Panc1 (cell line): ENCODE measurements around the gene KLF17. TPM values are rescaled to one million over a fixed set of nuclear protein-coding genes. Genes with fewer than 3 reads are reported as not detected.

Experiments
- ATAC-seq: fragments of 200-7000 bp; cut with Tn5 transposase; 2 replicates; pipeline ENCODE4 v1.9.1; 2020; ENCODE audit warnings: mild to moderate bottlenecking, moderate library complexity
- BruUV-seq: library from RNA; stranded (reverse); fragments of 400-500 nt; replicated peaks from 2 replicates; lab custom pipeline; 2021; lab: Mats Ljungman, UMichigan
- CTCF ChIA-PET: fragments of 300-600 bp; sonication (Branson Sonifier 250); formaldehyde crosslinking; loops from one replicate; lab custom pipeline; 2022; ENCODE audit warnings: antibody characterized with exemption; lab: Charles Lee
- POLR2A ChIA-PET: fragments of 300-600 bp; sonication (Branson Sonifier 250); formaldehyde crosslinking; loops from one replicate; lab custom pipeline; 2022; ENCODE audit warnings: antibody characterized with exemption; lab: Charles Lee
- DNase-seq: peaks from one replicate; pipeline ENCODE4 v3.0.0-alpha.2; 2010; ENCODE audit warnings: low read depth, low spot score
- H3K27ac ChIP-seq: 2 replicates; pipeline ENCODE4 v1.5.1; 2011; ENCODE audit warnings: mild to moderate bottlenecking, low read length, inconsistent platforms
- H3K27me3 ChIP-seq: fragments of 200-500 bp; sonication (Bioruptor generic); 2 replicates; pipeline ENCODE4 v1.6.0; 2014; ENCODE audit warnings: low read length, inconsistent platforms; ENCODE audit not compliant: control insufficient read depth, insufficient read depth
- H3K36me3 ChIP-seq: fragments of 200-500 bp; sonication (Bioruptor generic); 2 replicates; pipeline ENCODE4 v1.5.1; 2014; ENCODE audit warnings: inconsistent platforms, mild to moderate bottlenecking, low read length, moderate library complexity; ENCODE audit not compliant: control insufficient read depth, insufficient read depth
- H3K4me1 ChIP-seq: 2 replicates; pipeline ENCODE4 v1.5.1; 2011; ENCODE audit warnings: inconsistent platforms, mild to moderate bottlenecking, low read length, moderate library complexity; ENCODE audit not compliant: control insufficient read depth, insufficient read depth
- H3K4me3 ChIP-seq, 2 experiments: 2 replicates each; pipeline ENCODE4 v1.5.1; 2011 to 2012; ENCODE audit warnings: low read depth in 2 of 2, low read length in 2 of 2, mild to moderate bottlenecking in 2 of 2, inconsistent platforms in 1 of 2, moderate library complexity in 1 of 2
- H3K9me3 ChIP-seq: fragments of 200-500 bp; sonication (Bioruptor generic); 2 replicates; pipeline ENCODE4 v1.5.1; 2014; ENCODE audit warnings: low read depth, mild to moderate bottlenecking, inconsistent platforms, low read length, moderate library complexity; ENCODE audit not compliant: control insufficient read depth, insufficient read depth
- POLR2AphosphoS5 ChIP-seq: IDR thresholded peaks from 2 replicates; pipeline ENCODE4 v1.6.1; 2012; ENCODE audit warnings: mild to moderate bottlenecking, low read depth, low read length, moderate library complexity
- SIN3A ChIP-seq: IDR thresholded peaks from 2 replicates; pipeline ENCODE4 v1.6.1; 2012; ENCODE audit warnings: low read depth, mild to moderate bottlenecking, low read length, moderate library complexity, borderline replicate concordance; ENCODE audit not compliant: insufficient read depth
- TCF7L2 ChIP-seq: IDR thresholded peaks from 2 replicates; pipeline ENCODE4 v1.6.1; 2011; ENCODE audit warnings: mild to moderate bottlenecking, low read depth, low read length, inconsistent platforms
- in situ Hi-C: cut with HindIII; loops from 2 replicates; pipeline ENCODE4 v1.10.0; 2016; ENCODE audit warnings: low sequenced_read_pairs, low pct_unique_long_range_greater_than_20kb
- intact Hi-C: fragments of 100-400 bp; cut with micrococcal nuclease; formaldehyde crosslinking; loops from one replicate; pipeline ENCODE4 v1.10.0; 2022; ENCODE audit not compliant: unreplicated experiment
- total RNA-seq: library from RNA; stranded (reverse); gene quantifications from one replicate; pipeline ENCODE4 v1.2.1, GENCODE V29; 2021; ENCODE audit not compliant: unreplicated experiment
- TF ChIP-seq, protein P1 (sequence below), 2 experiments: IDR thresholded peaks; 2 replicates each; pipeline ENCODE4 v1.6.1; 2011 to 2012; ENCODE audit warnings: low read depth in 2 of 2, control low read depth in 1 of 2, low read length in 1 of 2, mild to moderate bottlenecking in 1 of 2, moderate library complexity in 1 of 2; ENCODE audit not compliant: insufficient read depth in 1 of 2
- TF ChIP-seq, protein P2 (sequence below): fragments of 450-650 bp; IDR thresholded peaks from 2 replicates; pipeline ENCODE4 v1.5.1; 2017; ENCODE audit warnings: mild to moderate bottlenecking

The KLF17 gene
- total RNA-seq, 1 experiment from 2014 or later, result not detected

DNA sequence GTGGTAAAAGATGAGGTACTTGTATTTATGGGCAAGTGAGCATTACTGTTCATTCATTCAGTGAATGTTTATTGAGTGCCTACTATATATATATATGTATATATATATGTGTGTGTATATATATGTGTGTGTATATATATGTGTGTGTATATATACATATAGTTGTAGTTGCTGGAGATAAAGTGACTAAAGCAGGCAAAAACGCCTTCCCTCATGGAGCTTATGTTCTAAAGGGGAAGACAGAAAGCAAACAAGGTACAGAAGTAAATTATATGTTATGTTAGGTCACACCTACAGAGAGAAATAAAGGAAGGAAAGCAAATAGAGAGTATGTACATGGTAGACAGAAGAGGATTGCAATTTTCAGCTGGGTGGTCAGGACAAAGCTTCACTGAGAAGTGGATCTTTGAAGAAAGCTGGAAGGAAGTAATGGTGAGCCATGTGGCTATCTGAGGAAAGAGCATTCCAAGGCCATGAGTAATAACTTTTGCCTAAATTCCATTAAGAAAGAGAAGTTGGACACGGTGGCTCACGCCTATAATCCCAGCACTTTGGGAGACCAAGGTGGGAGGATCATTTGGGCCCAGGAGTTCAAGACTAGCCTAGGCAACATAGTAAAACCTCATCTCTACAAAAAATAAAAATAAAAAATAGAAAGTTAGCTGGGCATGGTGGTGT is 33.5 kb upstream of the KLF17 start:
- DNase-seq (peak; percentile 15), ATAC-seq (peak; percentile 69)
- POLR2A ChIA-PET, result no interaction called here
- BruUV-seq, result no TSS peak
- intact Hi-C loops (no loop called here), in situ Hi-C loops (no loop called here)
- no peak overlapping the region for H3K4me3 ChIP-seq
- CTCF ChIA-PET, result interaction anchor here (0.6 kb wide), 1 partner anchor 21 kb away, joined by 3 read pairs; no protein-coding TSS in a partner anchor
- no peaks in the 10 kb centered on the region; the same call in 1 of the 2 replicates for H3K27me3 ChIP-seq
- H3K4me1 ChIP-seq, result no peaks in the 10 kb centered on the region
- TF ChIP-seq TCF7L2 (no peak), POLR2AphosphoS5 (no peak), SIN3A (no peak)
- TF ChIP-seq, protein P1, sequence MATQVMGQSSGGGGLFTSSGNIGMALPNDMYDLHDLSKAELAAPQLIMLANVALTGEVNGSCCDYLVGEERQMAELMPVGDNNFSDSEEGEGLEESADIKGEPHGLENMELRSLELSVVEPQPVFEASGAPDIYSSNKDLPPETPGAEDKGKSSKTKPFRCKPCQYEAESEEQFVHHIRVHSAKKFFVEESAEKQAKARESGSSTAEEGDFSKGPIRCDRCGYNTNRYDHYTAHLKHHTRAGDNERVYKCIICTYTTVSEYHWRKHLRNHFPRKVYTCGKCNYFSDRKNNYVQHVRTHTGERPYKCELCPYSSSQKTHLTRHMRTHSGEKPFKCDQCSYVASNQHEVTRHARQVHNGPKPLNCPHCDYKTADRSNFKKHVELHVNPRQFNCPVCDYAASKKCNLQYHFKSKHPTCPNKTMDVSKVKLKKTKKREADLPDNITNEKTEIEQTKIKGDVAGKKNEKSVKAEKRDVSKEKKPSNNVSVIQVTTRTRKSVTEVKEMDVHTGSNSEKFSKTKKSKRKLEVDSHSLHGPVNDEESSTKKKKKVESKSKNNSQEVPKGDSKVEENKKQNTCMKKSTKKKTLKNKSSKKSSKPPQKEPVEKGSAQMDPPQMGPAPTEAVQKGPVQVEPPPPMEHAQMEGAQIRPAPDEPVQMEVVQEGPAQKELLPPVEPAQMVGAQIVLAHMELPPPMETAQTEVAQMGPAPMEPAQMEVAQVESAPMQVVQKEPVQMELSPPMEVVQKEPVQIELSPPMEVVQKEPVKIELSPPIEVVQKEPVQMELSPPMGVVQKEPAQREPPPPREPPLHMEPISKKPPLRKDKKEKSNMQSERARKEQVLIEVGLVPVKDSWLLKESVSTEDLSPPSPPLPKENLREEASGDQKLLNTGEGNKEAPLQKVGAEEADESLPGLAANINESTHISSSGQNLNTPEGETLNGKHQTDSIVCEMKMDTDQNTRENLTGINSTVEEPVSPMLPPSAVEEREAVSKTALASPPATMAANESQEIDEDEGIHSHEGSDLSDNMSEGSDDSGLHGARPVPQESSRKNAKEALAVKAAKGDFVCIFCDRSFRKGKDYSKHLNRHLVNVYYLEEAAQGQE (IDR thresholded peaks at IDR 0.05; ENCODE audit: insufficient read depth in 1 of 2, low read depth in 2 of 2, low read length in 1 of 2), result no peak
- TF ChIP-seq, protein P2, sequence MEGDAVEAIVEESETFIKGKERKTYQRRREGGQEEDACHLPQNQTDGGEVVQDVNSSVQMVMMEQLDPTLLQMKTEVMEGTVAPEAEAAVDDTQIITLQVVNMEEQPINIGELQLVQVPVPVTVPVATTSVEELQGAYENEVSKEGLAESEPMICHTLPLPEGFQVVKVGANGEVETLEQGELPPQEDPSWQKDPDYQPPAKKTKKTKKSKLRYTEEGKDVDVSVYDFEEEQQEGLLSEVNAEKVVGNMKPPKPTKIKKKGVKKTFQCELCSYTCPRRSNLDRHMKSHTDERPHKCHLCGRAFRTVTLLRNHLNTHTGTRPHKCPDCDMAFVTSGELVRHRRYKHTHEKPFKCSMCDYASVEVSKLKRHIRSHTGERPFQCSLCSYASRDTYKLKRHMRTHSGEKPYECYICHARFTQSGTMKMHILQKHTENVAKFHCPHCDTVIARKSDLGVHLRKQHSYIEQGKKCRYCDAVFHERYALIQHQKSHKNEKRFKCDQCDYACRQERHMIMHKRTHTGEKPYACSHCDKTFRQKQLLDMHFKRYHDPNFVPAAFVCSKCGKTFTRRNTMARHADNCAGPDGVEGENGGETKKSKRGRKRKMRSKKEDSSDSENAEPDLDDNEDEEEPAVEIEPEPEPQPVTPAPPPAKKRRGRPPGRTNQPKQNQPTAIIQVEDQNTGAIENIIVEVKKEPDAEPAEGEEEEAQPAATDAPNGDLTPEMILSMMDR, result no peak
- no peaks in the 10 kb centered on the region for H3K9me3 ChIP-seq
- H3K27ac ChIP-seq, result no peak overlapping the region
- no peaks in the 10 kb centered on the region for H3K36me3 ChIP-seq

DNA sequence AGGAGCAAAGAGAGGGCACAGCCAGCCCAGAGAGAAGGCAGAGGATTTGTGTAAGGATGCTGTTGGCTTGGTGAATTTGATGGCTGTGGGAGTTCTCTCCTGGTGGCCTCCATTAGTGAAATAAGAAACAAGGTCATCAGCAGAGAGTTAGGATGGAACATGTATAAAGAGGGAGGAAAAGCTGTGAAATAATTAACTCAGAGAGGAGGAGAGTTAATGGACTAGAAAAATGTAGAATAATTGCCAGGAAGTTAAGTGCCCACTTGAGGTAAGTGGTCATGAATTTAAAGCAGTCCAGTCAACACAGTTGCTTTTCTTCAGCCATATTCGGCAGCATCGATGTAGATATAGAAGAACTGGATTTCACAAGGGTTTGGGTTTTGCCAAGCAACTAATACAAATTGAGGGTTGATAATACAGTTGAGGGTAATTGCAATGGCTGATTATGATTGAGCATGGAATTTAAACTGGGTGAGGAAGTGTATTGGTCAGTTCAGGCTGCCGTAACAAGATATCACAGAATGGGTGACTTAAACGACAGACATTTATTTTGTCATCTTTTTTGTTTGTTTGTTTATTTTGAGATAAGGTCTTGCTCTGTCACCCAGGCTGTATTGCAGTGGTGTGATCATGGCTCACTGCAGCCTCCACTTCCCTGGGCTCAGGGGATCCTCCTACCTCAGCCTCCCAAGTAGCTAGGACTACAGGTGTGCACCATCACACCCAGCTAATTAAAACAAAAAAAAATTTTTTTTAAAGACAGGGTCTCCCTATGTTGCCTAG is 31.7 kb upstream of the KLF17 start:
- H3K27ac ChIP-seq, result no peak overlapping the region
- CTCF ChIA-PET, result interaction anchor here (0.7 kb wide), 1 partner anchor 26 kb away, joined by 3 read pairs; no protein-coding TSS in a partner anchor
- BruUV-seq, result no TSS peak
- TF ChIP-seq POLR2AphosphoS5 (no peak), TCF7L2 (no peak), SIN3A (no peak)
- TF ChIP-seq, protein P1 (IDR thresholded peaks at IDR 0.05; ENCODE audit: insufficient read depth in 1 of 2, low read depth in 2 of 2, low read length in 1 of 2), result no peak
- TF ChIP-seq, protein P2, result no peak
- in situ Hi-C loops, result no loop called here
- no peaks in the 10 kb centered on the region for H3K36me3 ChIP-seq
- no peak overlapping the region for H3K4me3 ChIP-seq
- intact Hi-C loops, result no loop called here
- H3K4me1 ChIP-seq, result no peaks in the 10 kb centered on the region
- no peaks in the 10 kb centered on the region; the same call in 1 of the 2 replicates for H3K27me3 ChIP-seq
- DNase-seq, result no peak
- ATAC-seq, result no peak
- H3K9me3 ChIP-seq, result no peaks in the 10 kb centered on the region
- POLR2A ChIA-PET, result no interaction called here
